Measurements from ENCODE around the gene GRXCR1.

GRXCR1 gene

DNA sequence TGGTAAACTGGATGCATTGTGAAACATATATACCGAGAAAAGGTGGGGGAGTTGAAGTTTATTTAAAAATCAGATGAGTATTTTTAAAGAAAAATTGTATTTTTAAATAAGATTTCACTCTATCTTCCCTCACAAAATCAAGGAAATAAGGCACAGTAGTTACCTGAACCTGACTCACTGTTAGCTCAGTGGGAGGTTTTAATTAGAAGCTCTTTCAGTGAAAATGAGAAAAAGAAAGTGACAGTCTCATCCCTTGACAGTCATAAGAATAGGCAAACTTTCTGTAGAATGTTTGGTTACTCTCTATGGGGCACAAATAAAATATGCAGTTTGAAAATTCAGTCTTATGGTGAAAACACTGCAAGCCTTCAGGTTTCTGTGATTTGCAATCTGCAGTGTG, 49.7 kb downstream of the GRXCR1 start:
- DNase-seq = no peak

DNA sequence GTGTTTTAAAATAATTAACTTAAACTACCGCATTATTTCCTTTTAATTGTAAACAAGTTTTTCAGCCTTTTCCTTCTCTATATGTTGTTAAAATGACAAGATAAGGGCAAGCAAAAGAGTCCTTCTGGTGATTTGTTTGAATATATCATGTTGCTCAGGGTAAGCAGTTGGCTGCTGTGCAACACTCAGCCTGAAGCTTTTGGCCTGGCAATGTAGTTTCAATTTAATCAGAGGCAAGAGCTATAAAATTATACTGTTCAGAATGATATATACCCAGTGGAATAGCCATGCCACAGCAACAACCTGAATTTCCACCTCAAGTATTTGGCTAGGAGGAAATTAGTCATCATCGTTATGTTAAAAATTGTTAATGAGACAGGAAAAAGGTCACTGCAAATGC, 53.4 kb downstream of the GRXCR1 start:
- DNase-seq = no peak

DNA sequence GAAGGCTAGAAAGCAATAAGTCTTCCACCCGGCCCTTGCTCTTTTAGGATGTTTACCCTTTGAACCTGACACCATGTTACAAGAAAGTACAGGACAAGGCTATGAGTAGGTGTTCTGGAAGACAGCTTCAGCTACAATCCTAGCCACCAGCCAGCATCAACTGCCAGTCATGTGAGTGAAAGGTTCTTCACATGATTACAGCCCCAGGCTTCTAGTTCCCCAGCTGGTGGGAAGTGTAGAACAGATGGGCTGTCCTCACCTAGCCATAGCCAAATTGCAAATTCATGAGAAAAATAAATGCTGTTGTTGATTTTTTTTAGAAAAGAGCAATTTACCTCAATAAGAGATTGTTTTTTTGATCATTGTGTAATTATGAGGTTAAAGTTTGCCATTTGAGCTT, 60.8 kb downstream of the GRXCR1 start:
- DNase-seq = no peak

DNA sequence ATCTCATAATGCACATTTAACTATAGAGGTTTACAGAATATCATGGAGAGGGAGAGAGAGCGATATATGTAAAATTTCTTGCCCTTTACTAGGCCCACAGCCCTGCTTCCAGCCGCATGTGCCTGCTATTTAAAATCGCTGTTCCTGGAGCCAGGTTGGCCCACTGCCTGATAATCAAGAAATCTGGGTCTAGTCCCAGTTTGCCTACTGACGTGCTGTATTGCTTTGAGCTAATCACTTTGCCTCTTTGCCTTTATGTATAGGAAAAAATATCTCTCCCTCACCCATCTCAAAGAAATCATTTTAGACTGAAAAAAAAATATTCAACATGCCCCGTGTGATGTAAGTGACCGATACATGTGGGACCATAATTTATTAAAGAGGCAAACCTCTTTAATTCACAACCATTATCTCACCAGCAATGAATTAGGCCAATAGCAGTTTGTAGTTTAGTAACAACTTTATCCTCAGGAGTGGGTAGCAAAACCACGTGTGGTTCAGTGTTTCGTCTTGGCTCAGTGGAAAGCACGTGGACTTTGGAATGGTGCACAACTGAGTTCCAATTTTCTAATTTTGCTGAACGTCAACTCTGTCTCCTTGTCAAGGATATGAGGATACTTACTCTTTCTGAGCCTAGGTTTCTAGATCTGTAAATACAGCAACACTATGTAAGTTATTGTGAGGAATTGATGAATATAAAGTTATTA, 62.6 kb downstream of the GRXCR1 start:
- DNase-seq = no peak

- no peak for DNase-seq
Observed at GRCh38 chr4:42955746-42956505, 63.4 kb downstream of the GRXCR1 start.

- no peak for DNase-seq
Observed at GRCh38 chr4:42965326-42965725, 72.8 kb downstream of the GRXCR1 start.

DNA sequence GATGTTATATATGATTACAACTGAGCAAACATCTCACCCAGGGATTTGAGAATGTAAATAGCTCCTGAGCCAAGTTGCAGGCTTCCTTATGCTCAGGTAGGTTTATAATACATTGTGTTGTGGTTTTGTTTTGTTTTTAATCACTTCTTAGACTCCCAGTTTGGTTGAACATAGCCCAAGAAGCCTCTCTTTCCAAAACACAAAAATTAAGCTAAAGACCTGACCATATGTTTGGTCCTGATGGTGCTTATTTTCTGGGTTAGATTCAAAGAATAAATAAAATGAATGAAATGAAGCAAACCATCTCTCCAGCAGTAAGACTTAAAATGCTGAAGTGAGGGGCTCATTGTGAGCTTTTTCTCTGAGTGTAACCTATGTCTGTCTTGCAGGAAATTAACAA, 93.5 kb downstream of the GRXCR1 start:
- DNase-seq = no peak

GRCh38 chr4:42995343-42995944, 102.9 kb downstream of the GRXCR1 start:
- peak; percentile 21 for DNase-seq

GRCh38 chr4:43008793-43009192, 116.3 kb downstream of the GRXCR1 start:
- no peak for DNase-seq

- no peak for DNase-seq
Observed at GRCh38 chr4:43014256-43014655, 121.7 kb downstream of the GRXCR1 start.

DNA sequence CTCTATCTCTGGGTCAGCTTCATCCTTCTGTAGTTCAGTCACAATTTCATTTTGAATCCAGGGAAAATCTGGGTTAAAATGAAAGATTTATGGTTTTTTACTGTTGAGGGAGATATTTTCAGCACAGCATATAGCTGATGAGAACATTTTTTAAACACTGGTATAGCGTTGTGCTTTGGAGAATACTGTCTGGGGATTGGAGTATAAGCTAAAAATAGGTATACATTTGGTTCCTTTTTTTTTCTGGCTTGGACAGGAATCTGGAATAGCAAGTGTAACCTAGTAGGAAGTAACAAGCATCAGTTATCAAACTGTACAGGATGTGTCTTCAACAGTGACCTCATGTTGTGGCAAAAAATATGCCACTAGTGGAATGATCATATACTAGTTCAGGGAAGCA, 149.1 kb downstream of the GRXCR1 start:
- no peak for DNase-seq

DNA sequence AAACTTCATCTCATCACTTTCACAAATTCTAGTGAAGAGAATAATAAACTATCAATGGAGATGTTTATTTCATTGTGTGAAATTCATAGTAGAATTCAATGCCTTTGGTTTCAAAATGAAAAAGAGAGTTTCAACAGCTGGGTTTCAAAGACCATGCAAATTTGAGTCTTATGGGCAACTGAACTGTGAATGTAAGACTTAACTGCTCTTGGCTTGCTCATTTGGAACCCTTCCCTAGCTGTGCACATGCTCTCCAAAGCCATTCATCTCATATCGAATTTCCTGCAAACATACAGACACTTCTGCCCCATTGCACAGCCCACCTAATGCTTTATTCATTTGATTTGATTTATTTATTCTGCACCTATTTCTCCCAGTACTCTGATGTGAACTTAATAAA, 154.5 kb downstream of the GRXCR1 start:
- no peak for DNase-seq

DNA sequence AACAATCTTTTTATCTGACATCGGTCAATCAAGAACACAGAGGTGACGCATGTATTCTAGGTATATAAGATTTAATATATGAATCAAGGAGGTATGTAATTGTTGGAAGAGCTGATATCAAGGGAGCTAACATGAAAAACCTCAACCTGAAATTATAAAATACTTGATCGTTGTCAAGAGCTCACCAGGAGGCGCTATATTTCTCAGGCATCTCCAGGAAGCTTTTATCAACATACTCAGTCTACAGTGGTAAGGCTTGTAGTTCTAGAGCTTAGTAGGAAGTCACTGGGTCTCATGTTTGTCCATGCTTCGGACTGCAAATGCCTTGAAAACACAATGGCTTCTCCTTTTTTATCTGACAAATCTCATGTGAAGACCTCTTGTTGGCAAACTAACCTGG, 156.1 kb downstream of the GRXCR1 start:
- no peak for DNase-seq

GRCh38 chr4:43049326-43049725, 156.8 kb downstream of the GRXCR1 start:
- DNase-seq = no peak

- DNase-seq = no peak
Observed at GRCh38 chr4:43066415-43066814, 173.9 kb downstream of the GRXCR1 start.

DNA sequence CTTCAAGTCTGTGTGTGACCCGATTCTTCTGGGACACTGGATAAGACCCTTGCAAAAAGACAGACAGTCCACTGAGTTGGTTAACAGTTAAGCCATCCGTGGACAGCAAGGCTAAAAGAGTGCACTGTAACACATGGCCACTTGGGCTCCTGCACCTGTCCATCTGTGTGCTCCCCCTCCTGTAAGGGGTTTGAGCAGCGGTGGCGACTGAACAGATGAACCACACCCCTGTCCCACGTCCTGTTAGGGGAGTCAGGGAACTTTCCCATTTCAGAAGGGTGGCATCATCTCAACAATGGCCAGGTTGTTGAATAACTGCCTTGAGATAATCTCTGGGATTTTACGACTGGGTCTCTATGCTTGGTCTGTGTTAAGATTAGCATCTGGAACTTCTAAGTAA, 178.6 kb downstream of the GRXCR1 start:
- DNase-seq = no peak
